Posterior cingulate gyrus (tissue), 11 donors: ENCODE results near the gene PLXNA3.

Source experiments
- DNase-seq, 10 donors: peaks; one replicate each; pipeline versions ENCODE4 v3.0.0 to v3.0.0-alpha.2; 2020 to 2021; ENCODE audit warnings: mixed read lengths in 3 of 10
- intact Hi-C: fragments of 100-400 bp; cut with DNase I; formaldehyde crosslinking; loops from one replicate; pipeline ENCODE4 v1.15.1; 2023

Gene PLXNA3

DNA sequence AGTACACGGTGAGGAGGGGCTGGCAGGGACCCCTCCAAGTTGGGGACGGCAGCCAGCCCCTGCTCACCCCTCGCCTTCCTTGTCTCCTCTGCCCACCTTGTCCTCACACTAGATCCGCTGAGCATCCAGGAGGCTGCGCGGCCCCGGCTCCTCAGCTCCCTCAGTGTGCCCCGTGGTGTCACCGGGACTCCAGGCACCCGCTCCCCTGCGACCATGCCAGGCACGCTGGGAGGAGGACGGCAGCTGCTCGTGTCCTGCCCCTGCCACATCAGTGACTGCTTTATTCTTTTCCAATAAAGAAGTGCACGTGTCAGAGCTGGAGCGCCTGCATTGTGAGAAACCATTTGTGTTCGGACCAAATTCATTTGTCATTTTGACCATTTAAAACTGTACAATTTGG is 7.8 kb upstream of the PLXNA3 start:
- intact Hi-C loops = no loop called here
- peak in 2 of 10 donors; percentile 24 to 42 for DNase-seq

DNA sequence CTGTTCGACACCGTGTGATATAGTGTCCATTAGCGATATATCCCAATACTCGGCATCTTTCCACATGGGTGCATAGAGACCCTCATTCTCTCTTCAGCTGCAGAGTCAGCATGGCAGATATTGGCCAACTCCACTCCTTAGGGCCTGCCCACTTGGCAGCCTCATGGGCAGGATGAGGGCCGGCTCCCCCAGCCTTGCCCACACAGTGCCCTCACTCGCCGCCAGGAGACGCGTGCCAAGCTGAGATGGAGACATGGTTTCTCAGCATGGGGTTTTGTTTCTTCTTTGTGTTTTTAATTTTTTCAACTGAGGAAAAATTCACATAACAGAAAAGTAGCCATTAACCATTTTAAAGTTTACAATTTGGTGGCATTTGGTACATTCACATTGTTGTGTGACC is 5.3 kb upstream of the PLXNA3 start:
- intact Hi-C loops = no loop called here
- peak in 2 of 10 donors; percentile 42 to 92 for DNase-seq

GRCh38 chrX:154457491-154458115 is 478 bp upstream of the PLXNA3 start:
- intact Hi-C loops = no loop called here
- DNase-seq = peak in 1 of 10 donors; percentile 28

DNA sequence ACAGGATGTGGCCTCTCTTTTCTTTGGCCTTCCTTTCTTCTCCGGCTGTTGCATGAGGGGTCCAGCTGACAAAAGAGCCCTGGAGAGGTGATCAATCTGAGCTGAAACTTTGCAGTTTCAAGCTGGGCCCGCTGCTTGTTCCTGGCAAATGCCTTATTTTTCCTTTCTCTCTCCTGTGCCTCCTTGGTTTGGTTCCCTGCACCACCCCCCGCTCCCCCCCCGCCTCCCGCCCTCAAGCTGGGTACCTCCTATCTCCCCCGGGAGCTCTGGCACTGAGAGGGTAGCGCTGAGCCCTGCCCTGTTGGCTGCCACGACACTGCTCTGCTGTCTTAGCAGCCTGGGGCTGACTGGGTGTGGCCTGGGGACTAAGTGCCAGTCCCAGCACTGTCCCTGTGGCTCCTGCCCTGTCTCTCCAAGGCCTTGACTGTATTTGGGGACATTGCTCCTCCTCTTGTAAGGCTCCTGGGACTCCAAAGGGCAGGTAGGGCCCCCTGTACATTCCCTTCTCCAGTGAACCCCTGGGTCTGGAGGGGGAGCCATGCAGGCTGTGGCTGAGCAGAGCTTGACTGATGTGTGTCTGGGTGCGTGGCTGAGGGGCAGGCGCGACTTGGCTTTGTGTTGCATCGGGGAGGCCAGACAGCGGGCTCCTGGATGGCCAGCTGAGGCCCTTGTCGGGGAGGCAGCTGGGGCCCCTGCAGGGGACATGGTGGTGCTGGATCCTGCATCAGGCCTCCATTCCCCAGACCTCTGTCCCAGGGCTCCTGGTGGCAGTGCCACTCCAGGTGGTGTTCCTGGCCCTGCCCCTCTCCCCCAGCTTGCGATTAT is 1.1 kb downstream of the PLXNA3 start:
- peak in 1 of 10 donors; percentile 27 for DNase-seq
- intact Hi-C loops = no loop called here

DNA sequence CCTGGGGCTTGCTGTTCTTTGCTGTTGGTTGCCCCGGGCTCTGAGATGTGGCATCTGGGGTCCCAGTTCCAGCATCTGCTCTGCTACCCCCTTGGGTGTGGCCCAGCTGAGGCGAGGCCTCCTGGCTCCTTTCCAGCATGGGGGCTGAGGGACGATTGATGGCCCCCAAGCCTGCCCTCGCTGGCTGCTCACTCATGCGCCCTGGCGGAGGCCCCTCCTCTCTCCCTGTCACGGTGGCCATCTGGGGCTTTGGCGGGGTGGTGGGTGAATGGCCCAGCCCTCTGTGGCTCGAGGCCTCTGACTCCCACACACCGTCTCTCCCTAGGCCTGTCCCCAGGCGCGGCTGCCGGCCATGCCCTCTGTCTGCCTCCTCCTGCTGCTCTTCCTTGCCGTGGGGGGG is 1.8 kb downstream of the PLXNA3 start:
- DNase-seq = no peak
- intact Hi-C loops = no loop called here

GRCh38 chrX:154460326-154460725 is 2.2 kb downstream of the PLXNA3 start:
- no peak for DNase-seq
- intact Hi-C loops = no loop called here

DNA sequence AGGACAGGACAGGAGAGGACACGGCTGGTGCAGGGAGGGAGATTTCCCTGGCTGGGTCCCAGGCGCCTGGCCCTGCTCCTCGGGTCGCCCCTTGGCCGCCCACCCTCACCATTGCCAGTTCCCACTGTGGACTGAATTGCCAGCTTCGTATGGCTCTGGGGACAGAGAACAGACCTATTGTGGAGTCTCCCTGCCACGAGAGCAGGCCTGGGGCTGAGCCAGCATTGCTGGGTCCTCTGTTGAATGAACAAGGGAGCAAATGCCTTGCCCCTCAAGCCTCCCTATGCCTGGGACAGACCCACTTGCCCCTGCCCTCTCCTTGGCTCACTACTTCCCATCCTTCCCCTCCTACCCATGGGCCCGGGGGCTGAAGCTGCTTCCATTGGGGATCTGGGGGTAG is 4.3 kb downstream of the PLXNA3 start:
- peak in 2 of 10 donors; percentile 50 for DNase-seq
- intact Hi-C loops = no loop called here

GRCh38 chrX:154463611-154464220 is 5.6 kb downstream of the PLXNA3 start:
- intact Hi-C loops = no loop called here

DNA sequence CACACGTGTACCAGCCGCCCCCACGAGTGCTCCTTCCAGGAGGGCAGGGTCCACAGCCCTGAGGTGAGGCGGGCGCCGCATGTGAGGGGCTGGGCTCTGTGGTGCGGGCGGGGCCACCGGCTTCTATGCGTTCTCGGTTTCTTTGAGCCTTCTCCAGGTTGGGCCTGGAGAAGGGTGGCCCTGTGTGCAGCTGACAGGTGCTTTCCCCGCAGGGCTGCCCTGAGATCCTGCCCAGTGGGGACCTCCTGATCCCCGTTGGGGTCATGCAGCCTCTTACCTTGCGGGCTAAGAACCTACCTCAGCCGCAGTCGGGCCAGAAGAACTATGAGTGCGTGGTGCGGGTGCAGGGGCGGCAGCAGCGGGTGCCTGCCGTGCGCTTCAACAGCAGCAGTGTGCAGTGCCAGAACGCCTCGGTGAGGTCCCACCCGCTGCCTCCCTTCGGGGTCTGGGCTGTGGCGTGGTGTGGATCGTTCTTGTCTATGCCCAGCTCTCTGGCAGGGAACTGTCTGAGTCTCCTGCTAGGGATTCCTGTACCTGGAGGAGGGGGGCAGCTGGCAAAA is 6.8 kb downstream of the PLXNA3 start:
- no peak for DNase-seq
- intact Hi-C loops = no loop called here

More at GRCh38 chrX:154463611-154464220, 5.6 kb downstream of the PLXNA3 start:
- no peak for DNase-seq

DNA sequence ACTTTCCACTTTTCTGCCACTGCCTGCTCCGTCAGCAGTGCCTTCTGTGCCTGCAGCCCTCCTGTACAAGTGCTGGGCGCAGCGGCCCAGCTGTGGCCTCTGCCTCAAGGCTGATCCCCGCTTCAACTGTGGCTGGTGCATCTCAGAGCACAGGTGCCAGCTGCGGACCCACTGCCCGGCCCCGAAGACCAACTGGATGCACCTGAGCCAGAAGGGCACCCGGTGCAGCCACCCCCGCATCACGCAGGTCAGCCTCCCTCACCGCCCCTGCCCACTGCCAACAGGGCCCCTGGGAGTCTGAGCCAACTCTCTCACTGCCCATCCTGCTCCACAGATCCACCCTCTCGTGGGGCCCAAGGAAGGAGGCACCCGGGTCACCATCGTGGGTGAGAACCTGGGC is 7.5 kb downstream of the PLXNA3 start:
- intact Hi-C loops = no loop called here
- no peak for DNase-seq

- no peak for DNase-seq
- intact Hi-C loops = no loop called here
Measured at GRCh38 chrX:154466036-154466435, 8.0 kb downstream of the PLXNA3 start.

GRCh38 chrX:154466907-154467306 is 8.8 kb downstream of the PLXNA3 start:
- DNase-seq = peak in 1 of 10 donors; percentile 53
- intact Hi-C loops = no loop called here

DNA sequence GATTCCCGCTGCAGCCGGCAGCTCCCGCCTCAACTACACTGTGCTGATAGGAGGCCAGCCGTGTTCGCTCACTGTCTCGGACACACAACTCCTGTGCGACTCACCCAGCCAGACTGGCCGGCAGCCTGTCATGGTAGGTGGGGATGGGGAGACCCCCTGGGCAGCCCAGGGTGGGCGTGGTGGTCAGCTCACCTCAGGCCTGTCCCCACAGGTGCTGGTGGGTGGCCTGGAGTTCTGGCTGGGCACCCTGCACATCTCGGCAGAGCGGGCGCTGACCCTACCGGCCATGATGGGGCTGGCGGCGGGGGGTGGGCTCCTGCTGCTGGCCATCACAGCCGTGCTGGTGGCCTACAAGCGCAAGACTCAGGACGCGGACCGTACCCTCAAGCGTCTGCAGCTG is 9.5 kb downstream of the PLXNA3 start:
- intact Hi-C loops = no loop called here

GRCh38 chrX:154468217-154468616 is 10.1 kb downstream of the PLXNA3 start:
- peak in 1 of 10 donors; percentile 79 for DNase-seq
- intact Hi-C loops = no loop called here

More for the DNA sequence above, 9.5 kb downstream of the PLXNA3 start:
- DNase-seq = peak in 1 of 10 donors; percentile 84

- no peak for DNase-seq
- intact Hi-C loops = no loop called here
Measured at GRCh38 chrX:154469114-154469513, 11.0 kb downstream of the PLXNA3 start.

DNA sequence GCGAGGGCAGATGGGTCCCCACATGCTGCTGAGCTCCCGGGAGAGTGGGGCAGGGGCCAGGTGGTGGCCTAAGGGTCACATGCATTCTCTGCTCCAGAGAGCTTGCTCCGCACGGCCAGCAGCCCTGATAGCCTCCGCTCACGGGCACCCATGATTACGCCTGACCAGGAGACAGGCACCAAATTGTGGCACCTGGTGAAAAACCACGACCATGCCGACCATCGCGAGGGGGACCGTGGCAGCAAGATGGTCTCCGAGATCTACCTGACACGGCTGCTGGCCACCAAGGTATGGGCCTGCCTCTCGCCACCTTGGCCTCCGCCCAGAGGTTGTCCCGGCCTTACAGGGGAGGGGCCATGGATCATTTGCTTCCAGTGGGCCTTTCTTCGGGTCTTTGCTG is 11.8 kb downstream of the PLXNA3 start:
- intact Hi-C loops = no loop called here
- DNase-seq = peak in 2 of 10 donors; percentile 68 to 82

- intact Hi-C loops = no loop called here
Measured at GRCh38 chrX:154470434-154470833, 12.4 kb downstream of the PLXNA3 start.

GRCh38 chrX:154470914-154471568 is 13.0 kb downstream of the PLXNA3 start:
- DNase-seq = peak in 1 of 10 donors; percentile 60
- intact Hi-C loops = no loop called here

More at GRCh38 chrX:154470434-154470833, 12.4 kb downstream of the PLXNA3 start:
- peak in 1 of 10 donors; percentile 75 for DNase-seq

DNA sequence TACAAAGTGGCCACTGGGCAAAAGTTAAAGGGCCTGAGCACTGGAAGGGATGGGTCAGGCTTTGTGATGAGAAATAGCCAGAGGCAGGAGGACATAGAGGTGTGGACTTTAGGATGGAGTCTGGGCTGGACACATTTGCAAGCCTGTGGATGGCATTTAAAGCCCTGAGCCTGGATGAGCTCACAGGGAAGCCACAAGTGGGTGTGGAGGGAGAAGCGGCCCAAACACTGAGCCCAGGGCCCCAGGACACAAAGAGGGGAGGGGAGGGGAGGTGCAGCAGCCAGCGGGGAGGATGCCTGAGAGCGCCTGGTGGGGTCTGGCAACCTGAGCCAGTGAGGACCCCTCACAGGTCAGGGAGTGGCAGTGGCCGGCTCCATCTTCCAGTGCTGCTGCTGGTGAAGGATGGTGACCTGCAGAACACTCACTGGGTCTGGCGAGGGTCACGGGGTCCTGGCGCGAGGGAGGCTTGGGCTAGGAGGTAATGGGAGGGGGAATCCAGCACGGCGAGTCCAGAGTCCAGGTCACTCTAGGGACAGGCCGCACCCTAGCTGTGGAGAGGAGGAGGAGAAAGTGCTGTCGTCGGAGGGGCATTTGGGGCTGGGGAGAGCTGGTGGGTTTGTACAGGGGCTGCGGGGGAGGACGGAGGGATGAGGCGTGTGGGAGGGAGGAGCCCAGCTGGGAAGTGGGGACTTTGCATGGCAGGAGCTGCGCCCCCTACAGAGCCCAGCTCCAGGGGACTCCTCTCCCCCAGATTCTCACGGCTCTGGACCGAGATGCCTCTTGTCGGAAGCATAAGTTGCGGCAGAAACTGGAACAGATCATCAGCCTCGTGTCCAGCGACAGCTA is 14.0 kb downstream of the PLXNA3 start:
- peak in 1 of 10 donors; percentile 61 for DNase-seq
- intact Hi-C loops = no loop called here
